Panc1 (cell line): ENCODE results near the gene RELA. TPM values are rescaled to one million over a fixed set of nuclear protein-coding genes. Genes with fewer than 3 reads are reported as not detected.
"Not testable (repeated sequence)": the region's sequence is repeated elsewhere in the genome, so short reads cannot be mapped to it uniquely, and the experiment has no call there.

Experiments used
- ATAC-seq: fragments of 200-7000 bp; cut with Tn5 transposase; 2 replicates; pipeline ENCODE4 v1.9.1; 2020; ENCODE audit warnings: mild to moderate bottlenecking, moderate library complexity
- BruUV-seq: library from RNA; stranded (reverse); fragments of 400-500 nt; replicated peaks from 2 replicates; lab custom pipeline; 2021; lab: Mats Ljungman, UMichigan
- CTCF ChIA-PET: fragments of 300-600 bp; sonication (Branson Sonifier 250); formaldehyde crosslinking; loops from one replicate; lab custom pipeline; 2022; ENCODE audit warnings: antibody characterized with exemption; lab: Charles Lee
- POLR2A ChIA-PET: fragments of 300-600 bp; sonication (Branson Sonifier 250); formaldehyde crosslinking; loops from one replicate; lab custom pipeline; 2022; ENCODE audit warnings: antibody characterized with exemption; lab: Charles Lee
- DNase-seq: peaks from one replicate; pipeline ENCODE4 v3.0.0-alpha.2; 2010; ENCODE audit warnings: low read depth, low spot score
- H3K27ac ChIP-seq: 2 replicates; pipeline ENCODE4 v1.5.1; 2011; ENCODE audit warnings: mild to moderate bottlenecking, low read length, inconsistent platforms
- H3K27me3 ChIP-seq: fragments of 200-500 bp; sonication (Bioruptor generic); 2 replicates; pipeline ENCODE4 v1.6.0; 2014; ENCODE audit warnings: low read length, inconsistent platforms; ENCODE audit not compliant: control insufficient read depth, insufficient read depth
- H3K36me3 ChIP-seq: fragments of 200-500 bp; sonication (Bioruptor generic); 2 replicates; pipeline ENCODE4 v1.5.1; 2014; ENCODE audit warnings: inconsistent platforms, mild to moderate bottlenecking, low read length, moderate library complexity; ENCODE audit not compliant: control insufficient read depth, insufficient read depth
- H3K4me1 ChIP-seq: 2 replicates; pipeline ENCODE4 v1.5.1; 2011; ENCODE audit warnings: inconsistent platforms, mild to moderate bottlenecking, low read length, moderate library complexity; ENCODE audit not compliant: control insufficient read depth, insufficient read depth
- H3K4me3 ChIP-seq, 2 experiments: 2 replicates each; pipeline ENCODE4 v1.5.1; 2011 to 2012; ENCODE audit warnings: low read depth in 2 of 2, low read length in 2 of 2, mild to moderate bottlenecking in 2 of 2, inconsistent platforms in 1 of 2, moderate library complexity in 1 of 2
- H3K9me3 ChIP-seq: fragments of 200-500 bp; sonication (Bioruptor generic); 2 replicates; pipeline ENCODE4 v1.5.1; 2014; ENCODE audit warnings: low read depth, mild to moderate bottlenecking, inconsistent platforms, low read length, moderate library complexity; ENCODE audit not compliant: control insufficient read depth, insufficient read depth
- POLR2AphosphoS5 ChIP-seq: IDR thresholded peaks from 2 replicates; pipeline ENCODE4 v1.6.1; 2012; ENCODE audit warnings: mild to moderate bottlenecking, low read depth, low read length, moderate library complexity
- SIN3A ChIP-seq: IDR thresholded peaks from 2 replicates; pipeline ENCODE4 v1.6.1; 2012; ENCODE audit warnings: low read depth, mild to moderate bottlenecking, low read length, moderate library complexity, borderline replicate concordance; ENCODE audit not compliant: insufficient read depth
- TCF7L2 ChIP-seq: IDR thresholded peaks from 2 replicates; pipeline ENCODE4 v1.6.1; 2011; ENCODE audit warnings: mild to moderate bottlenecking, low read depth, low read length, inconsistent platforms
- in situ Hi-C: cut with HindIII; loops from 2 replicates; pipeline ENCODE4 v1.10.0; 2016; ENCODE audit warnings: low sequenced_read_pairs, low pct_unique_long_range_greater_than_20kb
- intact Hi-C: fragments of 100-400 bp; cut with micrococcal nuclease; formaldehyde crosslinking; loops from one replicate; pipeline ENCODE4 v1.10.0; 2022; ENCODE audit not compliant: unreplicated experiment
- total RNA-seq: library from RNA; stranded (reverse); gene quantifications from one replicate; pipeline ENCODE4 v1.2.1, GENCODE V29; 2021; ENCODE audit not compliant: unreplicated experiment
- TF ChIP-seq, protein P1 (sequence below): fragments of 450-650 bp; IDR thresholded peaks from 2 replicates; pipeline ENCODE4 v1.5.1; 2017; ENCODE audit warnings: mild to moderate bottlenecking
- TF ChIP-seq, protein P2 (sequence below), 2 experiments: IDR thresholded peaks; 2 replicates each; pipeline ENCODE4 v1.6.1; 2011 to 2012; ENCODE audit warnings: low read depth in 2 of 2, control low read depth in 1 of 2, low read length in 1 of 2, mild to moderate bottlenecking in 1 of 2, moderate library complexity in 1 of 2; ENCODE audit not compliant: insufficient read depth in 1 of 2

Gene RELA
- total RNA-seq, 1 experiment from 2014 or later = 141 TPM

DNA sequence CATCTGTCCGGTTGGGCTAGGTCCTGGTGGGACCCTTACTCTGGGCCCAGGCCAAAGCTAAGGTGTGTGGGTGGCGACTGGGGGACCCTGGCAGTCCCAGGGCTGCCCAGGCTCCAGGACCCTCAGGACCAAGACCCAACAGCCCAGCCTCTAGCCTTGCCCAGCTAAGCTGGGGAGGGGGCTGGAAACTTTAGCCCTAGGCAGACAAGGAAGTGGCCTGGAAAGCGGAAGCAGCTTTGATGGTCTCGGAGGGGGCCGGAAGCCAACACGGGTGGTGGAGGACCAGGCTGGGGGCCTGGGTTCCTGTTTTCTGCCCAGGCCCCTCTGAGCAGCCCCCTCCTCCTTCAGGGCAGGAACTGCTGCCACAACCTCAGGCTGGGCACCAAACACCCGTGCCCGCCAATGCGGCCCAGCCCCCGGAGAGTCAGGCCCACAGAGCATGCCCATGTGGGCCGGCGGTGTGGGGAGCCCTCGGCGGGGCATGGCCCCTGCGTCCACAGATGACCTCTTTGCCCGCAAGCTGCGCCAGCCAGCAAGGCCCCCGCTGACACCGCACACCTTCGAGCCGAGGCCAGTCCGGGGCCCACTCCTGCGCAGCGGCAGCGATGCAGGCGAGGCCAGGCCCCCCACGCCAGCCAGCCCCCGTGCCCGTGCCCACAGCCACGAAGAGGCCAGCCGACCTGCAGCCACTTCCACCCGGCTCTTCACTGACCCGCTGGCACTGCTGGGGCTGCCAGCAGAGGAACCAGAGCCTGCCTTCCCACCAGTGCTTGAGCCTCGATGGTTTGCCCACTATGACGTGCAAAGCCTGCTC is 22.0 kb downstream of the RELA start:
- no TSS peak for BruUV-seq
- Histone ChIP-seq H3K9me3 (no peaks in the 10 kb centered on the region), H3K27me3 (no peaks in the 10 kb centered on the region), H3K27ac (no peak overlapping the region), H3K36me3 (peaks cover 2% of the 10 kb centered on the region; the same call in 1 of the 2 replicates), H3K4me1 (peaks cover 24% of the 10 kb centered on the region), H3K4me3 (no peak overlapping the region)
- ChIA-PET POLR2A (no interaction called here), CTCF (no interaction called here)
- intact Hi-C loops (no loop called here), in situ Hi-C loops (no loop called here)
- no peak for ATAC-seq
- TF ChIP-seq, protein P1, sequence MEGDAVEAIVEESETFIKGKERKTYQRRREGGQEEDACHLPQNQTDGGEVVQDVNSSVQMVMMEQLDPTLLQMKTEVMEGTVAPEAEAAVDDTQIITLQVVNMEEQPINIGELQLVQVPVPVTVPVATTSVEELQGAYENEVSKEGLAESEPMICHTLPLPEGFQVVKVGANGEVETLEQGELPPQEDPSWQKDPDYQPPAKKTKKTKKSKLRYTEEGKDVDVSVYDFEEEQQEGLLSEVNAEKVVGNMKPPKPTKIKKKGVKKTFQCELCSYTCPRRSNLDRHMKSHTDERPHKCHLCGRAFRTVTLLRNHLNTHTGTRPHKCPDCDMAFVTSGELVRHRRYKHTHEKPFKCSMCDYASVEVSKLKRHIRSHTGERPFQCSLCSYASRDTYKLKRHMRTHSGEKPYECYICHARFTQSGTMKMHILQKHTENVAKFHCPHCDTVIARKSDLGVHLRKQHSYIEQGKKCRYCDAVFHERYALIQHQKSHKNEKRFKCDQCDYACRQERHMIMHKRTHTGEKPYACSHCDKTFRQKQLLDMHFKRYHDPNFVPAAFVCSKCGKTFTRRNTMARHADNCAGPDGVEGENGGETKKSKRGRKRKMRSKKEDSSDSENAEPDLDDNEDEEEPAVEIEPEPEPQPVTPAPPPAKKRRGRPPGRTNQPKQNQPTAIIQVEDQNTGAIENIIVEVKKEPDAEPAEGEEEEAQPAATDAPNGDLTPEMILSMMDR = no peak
- TF ChIP-seq POLR2AphosphoS5 = no peak
- no peak for TF ChIP-seq SIN3A
- TF ChIP-seq, protein P2, sequence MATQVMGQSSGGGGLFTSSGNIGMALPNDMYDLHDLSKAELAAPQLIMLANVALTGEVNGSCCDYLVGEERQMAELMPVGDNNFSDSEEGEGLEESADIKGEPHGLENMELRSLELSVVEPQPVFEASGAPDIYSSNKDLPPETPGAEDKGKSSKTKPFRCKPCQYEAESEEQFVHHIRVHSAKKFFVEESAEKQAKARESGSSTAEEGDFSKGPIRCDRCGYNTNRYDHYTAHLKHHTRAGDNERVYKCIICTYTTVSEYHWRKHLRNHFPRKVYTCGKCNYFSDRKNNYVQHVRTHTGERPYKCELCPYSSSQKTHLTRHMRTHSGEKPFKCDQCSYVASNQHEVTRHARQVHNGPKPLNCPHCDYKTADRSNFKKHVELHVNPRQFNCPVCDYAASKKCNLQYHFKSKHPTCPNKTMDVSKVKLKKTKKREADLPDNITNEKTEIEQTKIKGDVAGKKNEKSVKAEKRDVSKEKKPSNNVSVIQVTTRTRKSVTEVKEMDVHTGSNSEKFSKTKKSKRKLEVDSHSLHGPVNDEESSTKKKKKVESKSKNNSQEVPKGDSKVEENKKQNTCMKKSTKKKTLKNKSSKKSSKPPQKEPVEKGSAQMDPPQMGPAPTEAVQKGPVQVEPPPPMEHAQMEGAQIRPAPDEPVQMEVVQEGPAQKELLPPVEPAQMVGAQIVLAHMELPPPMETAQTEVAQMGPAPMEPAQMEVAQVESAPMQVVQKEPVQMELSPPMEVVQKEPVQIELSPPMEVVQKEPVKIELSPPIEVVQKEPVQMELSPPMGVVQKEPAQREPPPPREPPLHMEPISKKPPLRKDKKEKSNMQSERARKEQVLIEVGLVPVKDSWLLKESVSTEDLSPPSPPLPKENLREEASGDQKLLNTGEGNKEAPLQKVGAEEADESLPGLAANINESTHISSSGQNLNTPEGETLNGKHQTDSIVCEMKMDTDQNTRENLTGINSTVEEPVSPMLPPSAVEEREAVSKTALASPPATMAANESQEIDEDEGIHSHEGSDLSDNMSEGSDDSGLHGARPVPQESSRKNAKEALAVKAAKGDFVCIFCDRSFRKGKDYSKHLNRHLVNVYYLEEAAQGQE (IDR thresholded peaks at IDR 0.05; ENCODE audit: insufficient read depth in 1 of 2, low read depth in 2 of 2, low read length in 1 of 2) = no peak
- TF ChIP-seq TCF7L2 = no peak
- DNase-seq = no peak

DNA sequence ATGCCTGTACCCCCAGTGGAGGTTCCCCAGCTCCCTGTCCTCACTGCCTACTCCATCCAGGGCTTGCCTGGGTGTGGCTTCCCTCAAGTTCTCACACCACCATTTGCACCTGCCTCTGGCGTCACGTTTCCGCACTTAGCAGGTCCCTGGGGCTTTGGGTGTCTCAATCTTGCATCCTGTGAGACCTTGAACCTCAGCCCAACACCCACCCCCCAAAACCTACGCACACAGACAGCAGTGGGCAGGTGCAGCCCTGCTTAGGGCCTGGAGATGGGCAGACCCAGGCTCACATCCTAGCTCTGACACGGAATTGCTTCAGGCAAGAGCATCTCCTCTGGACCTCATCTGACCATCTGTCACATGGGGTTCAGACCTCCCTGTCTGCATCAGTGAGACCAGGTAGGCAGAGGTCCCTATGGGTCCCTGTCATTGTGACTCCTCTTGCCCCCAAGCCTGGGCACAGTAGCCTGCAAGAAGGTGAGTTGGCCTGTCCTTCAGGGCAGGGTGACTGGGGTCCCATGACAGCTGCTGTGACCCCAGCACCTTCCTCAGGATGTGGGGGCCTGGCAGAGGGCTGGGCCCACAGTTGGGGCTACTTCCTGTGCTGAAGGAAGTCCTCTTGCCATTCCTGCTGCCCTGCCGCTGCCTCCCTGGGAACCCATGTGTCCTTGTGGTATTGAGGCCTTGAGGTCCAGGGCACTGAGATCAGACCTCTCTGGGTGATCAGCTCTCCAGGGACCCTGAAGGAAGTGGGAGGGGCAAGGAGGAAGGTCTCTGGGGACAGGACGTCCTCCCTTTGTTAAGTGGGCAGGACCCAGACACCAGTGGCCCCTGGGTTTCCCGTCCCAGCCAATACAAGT is 22.9 kb downstream of the RELA start:
- no TSS peak for BruUV-seq
- TF ChIP-seq, protein P1 = no peak
- TF ChIP-seq SIN3A (no peak), POLR2AphosphoS5 (no peak), TCF7L2 (no peak)
- TF ChIP-seq, protein P2 (IDR thresholded peaks at IDR 0.05; ENCODE audit: insufficient read depth in 1 of 2, low read depth in 2 of 2, low read length in 1 of 2) = no peak
- ATAC-seq (no peak), DNase-seq (no peak)
- in situ Hi-C loops = no loop called here
- H3K27me3 ChIP-seq = no peaks in the 10 kb centered on the region
- peaks cover 4% of the 10 kb centered on the region; the same call in 1 of the 2 replicates for H3K36me3 ChIP-seq
- intact Hi-C loops = loop anchor here (10.0 kb wide), 1 partner anchor 65 kb away; no protein-coding TSS in a partner anchor
- no peak overlapping the region for H3K27ac ChIP-seq
- POLR2A ChIA-PET = no interaction called here
- H3K4me3 ChIP-seq = no peak overlapping the region
- no peaks in the 10 kb centered on the region for H3K9me3 ChIP-seq
- peaks cover 24% of the 10 kb centered on the region for H3K4me1 ChIP-seq
- CTCF ChIA-PET = no interaction called here

DNA sequence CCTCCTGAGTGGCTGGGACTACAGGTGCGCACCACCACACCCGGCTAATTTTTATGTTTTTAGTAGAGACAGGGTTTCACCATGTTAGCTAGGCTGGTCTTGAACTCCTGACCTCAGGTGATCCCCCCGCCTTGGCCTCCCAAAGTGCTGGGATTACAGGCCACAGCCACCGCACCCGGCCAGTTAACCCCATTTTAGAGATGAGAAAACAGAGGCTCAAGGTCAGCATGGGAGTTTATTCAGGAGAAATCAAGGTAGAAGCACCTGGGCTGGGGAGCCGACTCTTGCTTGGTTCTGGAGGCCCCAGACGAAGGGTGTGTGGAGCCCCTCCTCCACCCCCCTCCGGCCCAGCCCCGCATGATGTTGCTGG is 23.5 kb downstream of the RELA start:
- intact Hi-C loops = loop anchor here (10.0 kb wide), 1 partner anchor 66 kb away; no protein-coding TSS in a partner anchor
- H3K4me1 ChIP-seq = peaks cover 24% of the 10 kb centered on the region

More for the DNA sequence above, 23.5 kb downstream of the RELA start:
- CTCF ChIA-PET = interaction anchor here (1.7 kb wide), 1 partner anchor 24 kb away, joined by 3 read pairs; the partner anchor contains the start of gene PCNX3
- H3K27ac ChIP-seq, POLR2A ChIA-PET, BruUV-seq, H3K9me3 ChIP-seq, H3K4me3 ChIP-seq, in situ Hi-C loops, ATAC-seq, H3K27me3 ChIP-seq, H3K36me3 ChIP-seq, DNase-seq: not testable (repeated sequence)
